ENCODE measurements around the gene KBTBD3. TPM values are rescaled to one million over a fixed set of nuclear protein-coding genes. Genes with fewer than 3 reads are reported as not detected.

KBTBD3 gene
- total RNA-seq, 1 donor from 2014 or later, result 4.2 TPM

GRCh38 chr11:106001304-106002012 lies 75.7 kb downstream of the KBTBD3 start:
- no peak for DNase-seq (ENCODE audit: low read depth)
- H3K4me3 ChIP-seq (ENCODE audit: low read depth, low read length), result no peak overlapping the region
- no peak for TF ChIP-seq CTCF (conservative IDR thresholded peaks at IDR 0.05; ENCODE audit: low read depth, low read length)

Other genes starting within 250 kb of the KBTBD3 start
- gene MSANTD4, start 55.1 kb downstream of the KBTBD3 start, total RNA-seq, result 14.9 and 24.4 TPM in 2 replicates
- 48.8 and 60.8 TPM in 2 replicates for gene AASDHPPT, start 315 bp upstream of the KBTBD3 start, total RNA-seq

Data from epithelial cell of proximal tubule (primary cell).